OCI-LY1 (cell line): Measurements from ENCODE around the gene JUND.

ENCODE experiments used
- H2AFZ ChIP-seq: fragments of 200-600 bp; sonication (generic), shearing (Covaris generic); 2 replicates; pipeline ENCODE4 v1.6.0; 2014; ENCODE audit warnings: antibody characterized with exemption, mild to moderate bottlenecking, low read length
- H3F3A ChIP-seq: fragments of 200-600 bp; sonication (generic), shearing (Covaris generic); 2 replicates; pipeline ENCODE4 v1.6.0; 2014; ENCODE audit warnings: mild to moderate bottlenecking, antibody characterized with exemption, low read length, moderate library complexity; ENCODE audit not compliant: insufficient read depth
- H3K27ac ChIP-seq: fragments of 200-600 bp; sonication (generic); 2 replicates; pipeline ENCODE4 v1.5.1; 2014; ENCODE audit warnings: low read length, mixed run types, mild to moderate bottlenecking, low read depth; ENCODE audit not compliant: poor library complexity, severe bottlenecking
- H3K27me3 ChIP-seq: fragments of 200-600 bp; sonication (generic); 2 replicates; pipeline ENCODE4 v1.6.0; 2014; ENCODE audit warnings: antibody characterized with exemption, mild to moderate bottlenecking, low read length, moderate library complexity; ENCODE audit not compliant: insufficient read depth
- H3K36me3 ChIP-seq: fragments of 200-600 bp; sonication (generic); 2 replicates; pipeline ENCODE4 v1.6.1; 2014; ENCODE audit warnings: mild to moderate bottlenecking, antibody characterized with exemption, low read length, moderate library complexity, mixed read lengths; ENCODE audit not compliant: insufficient read depth
- H3K4me1 ChIP-seq: fragments of 200-600 bp; sonication (generic); 2 replicates; pipeline ENCODE4 v1.5.1; 2014; ENCODE audit warnings: mild to moderate bottlenecking, low read length, moderate library complexity; ENCODE audit not compliant: insufficient read depth, severe bottlenecking
- H3K4me2 ChIP-seq: fragments of 200-600 bp; sonication (generic), shearing (Covaris generic); 2 replicates; pipeline ENCODE4 v1.6.1; 2014; ENCODE audit warnings: low read length
- H3K4me3 ChIP-seq: fragments of 200-600 bp; sonication (generic); 2 replicates; pipeline ENCODE4 v1.5.1; 2014; ENCODE audit warnings: low read length, low read depth, mild to moderate bottlenecking, mixed read lengths; ENCODE audit not compliant: poor library complexity, severe bottlenecking
- H3K79me2 ChIP-seq: fragments of 200-600 bp; shearing (Covaris generic); 2 replicates; pipeline ENCODE4 v1.6.1; 2016; ENCODE audit warnings: mixed run types, low read length, mixed read lengths; ENCODE audit not compliant: insufficient read depth
- H3K9ac ChIP-seq: fragments of 200-600 bp; sonication (generic), shearing (Covaris generic); 2 replicates; pipeline ENCODE4 v1.6.1; 2014; ENCODE audit warnings: mild to moderate bottlenecking, low read length, mixed read lengths
- H3K9me2 ChIP-seq: fragments of 200-600 bp; sonication (generic), shearing (Covaris generic); 2 replicates; pipeline ENCODE4 v1.6.1; 2014; ENCODE audit warnings: low read depth, mild to moderate bottlenecking, low read length, mixed read lengths
- H3K9me3 ChIP-seq: fragments of 200-600 bp; shearing (Covaris generic); 2 replicates; pipeline ENCODE4 v1.6.1; 2014; ENCODE audit warnings: low read length, mixed read lengths
- H4K20me1 ChIP-seq: fragments of 200-600 bp; sonication (generic), shearing (Covaris generic); 2 replicates; pipeline ENCODE4 v1.6.0; 2016; ENCODE audit warnings: mild to moderate bottlenecking, low read length; ENCODE audit not compliant: insufficient read depth
- EZH2 ChIP-seq: fragments of 200-600 bp; sonication (generic), shearing (Covaris generic); IDR thresholded peaks from 2 replicates; pipeline ENCODE4 v1.8.0; 2017; ENCODE audit warnings: borderline replicate concordance, mixed run types, mild to moderate bottlenecking, antibody characterized with exemption, low read length, moderate library complexity, mixed read lengths
- TF ChIP-seq, protein P1 (sequence below): fragments of 200-600 bp; sonication (generic), shearing (Covaris generic); IDR thresholded peaks from 2 replicates; pipeline ENCODE4 v1.5.1; 2017; ENCODE audit warnings: mild to moderate bottlenecking, antibody characterized with exemption, low read length, moderate library complexity, mixed read lengths

Gene JUND

GRCh38 chr19:18291019-18291524 is 9.7 kb upstream of the JUND start:
- Histone ChIP-seq H3K9me3 (no peaks in the 10 kb centered on the region), H3K27me3 (peaks cover 4% of the 10 kb centered on the region; the same call in 1 of the 2 replicates), H3F3A (no peaks in the 10 kb centered on the region), H4K20me1 (no peaks in the 10 kb centered on the region), H3K4me3 (no peak overlapping the region), H3K9ac (no peak overlapping the region), H2AFZ (no peak overlapping the region), H3K36me3 (no peaks in the 10 kb centered on the region), H3K9me2 (no peaks in the 10 kb centered on the region), H3K79me2 (no peaks in the 10 kb centered on the region), H3K27ac (no peak overlapping the region), H3K4me2 (no peak overlapping the region), H3K4me1 (peaks cover 18% of the 10 kb centered on the region)
- TF ChIP-seq, protein P1, sequence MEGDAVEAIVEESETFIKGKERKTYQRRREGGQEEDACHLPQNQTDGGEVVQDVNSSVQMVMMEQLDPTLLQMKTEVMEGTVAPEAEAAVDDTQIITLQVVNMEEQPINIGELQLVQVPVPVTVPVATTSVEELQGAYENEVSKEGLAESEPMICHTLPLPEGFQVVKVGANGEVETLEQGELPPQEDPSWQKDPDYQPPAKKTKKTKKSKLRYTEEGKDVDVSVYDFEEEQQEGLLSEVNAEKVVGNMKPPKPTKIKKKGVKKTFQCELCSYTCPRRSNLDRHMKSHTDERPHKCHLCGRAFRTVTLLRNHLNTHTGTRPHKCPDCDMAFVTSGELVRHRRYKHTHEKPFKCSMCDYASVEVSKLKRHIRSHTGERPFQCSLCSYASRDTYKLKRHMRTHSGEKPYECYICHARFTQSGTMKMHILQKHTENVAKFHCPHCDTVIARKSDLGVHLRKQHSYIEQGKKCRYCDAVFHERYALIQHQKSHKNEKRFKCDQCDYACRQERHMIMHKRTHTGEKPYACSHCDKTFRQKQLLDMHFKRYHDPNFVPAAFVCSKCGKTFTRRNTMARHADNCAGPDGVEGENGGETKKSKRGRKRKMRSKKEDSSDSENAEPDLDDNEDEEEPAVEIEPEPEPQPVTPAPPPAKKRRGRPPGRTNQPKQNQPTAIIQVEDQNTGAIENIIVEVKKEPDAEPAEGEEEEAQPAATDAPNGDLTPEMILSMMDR, result no peak
- TF ChIP-seq EZH2, result no peak

GRCh38 chr19:18290302-18291018 is 9.0 kb upstream of the JUND start:
- peaks cover 18% of the 10 kb centered on the region for H3K4me1 ChIP-seq
- H3K27me3 ChIP-seq, result no peaks in the 10 kb centered on the region; the same call in 1 of the 2 replicates
- TF ChIP-seq EZH2, result no peak
- TF ChIP-seq, protein P1, result no peak
- no peak overlapping the region for H2AFZ ChIP-seq
- H3K36me3 ChIP-seq, result no peaks in the 10 kb centered on the region
- no peak overlapping the region for H3K27ac ChIP-seq
- H3K9me2 ChIP-seq, result no peaks in the 10 kb centered on the region
- H3K4me3 ChIP-seq, result no peak overlapping the region
- no peaks in the 10 kb centered on the region for H4K20me1 ChIP-seq
- no peaks in the 10 kb centered on the region for H3K79me2 ChIP-seq
- H3F3A ChIP-seq, result no peaks in the 10 kb centered on the region
- H3K9me3 ChIP-seq, result no peaks in the 10 kb centered on the region
- H3K4me2 ChIP-seq, result no peak overlapping the region
- H3K9ac ChIP-seq, result no peak overlapping the region

- Histone ChIP-seq H3K9me3 (no peaks in the 10 kb centered on the region), H3F3A (no peaks in the 10 kb centered on the region), H3K4me1 (peaks cover 18% of the 10 kb centered on the region), H3K9ac (no peak overlapping the region), H3K27ac (no peak overlapping the region), H3K79me2 (no peaks in the 10 kb centered on the region), H4K20me1 (no peaks in the 10 kb centered on the region), H3K27me3 (no peaks in the 10 kb centered on the region; the same call in 1 of the 2 replicates), H3K36me3 (no peaks in the 10 kb centered on the region), H3K4me3 (no peak overlapping the region), H3K9me2 (no peaks in the 10 kb centered on the region), H3K4me2 (no peak overlapping the region), H2AFZ (no peak overlapping the region)
- TF ChIP-seq EZH2, result no peak
- TF ChIP-seq, protein P1, result no peak
These were observed 8.3 kb upstream of the JUND start for GRCh38 chr19:18289471-18290301.
